GM18498 (cell line): ENCODE measurements around the gene S100A1.
A peak's percentile ranks its signal among the peaks of the same experiment; 100 is the strongest.
"Not testable (repeated sequence)": the region's sequence is repeated elsewhere in the genome, so short reads cannot be mapped to it uniquely, and the experiment has no call there.

Source experiments
- ATAC-seq: cut with Tn5 transposase; IDR thresholded peaks from one replicate; pipeline ENCODE4 v1.9.1; 2021; ENCODE audit warnings: mild to moderate bottlenecking, moderate library complexity; ENCODE audit not compliant: unreplicated experiment

The S100A1 gene

DNA sequence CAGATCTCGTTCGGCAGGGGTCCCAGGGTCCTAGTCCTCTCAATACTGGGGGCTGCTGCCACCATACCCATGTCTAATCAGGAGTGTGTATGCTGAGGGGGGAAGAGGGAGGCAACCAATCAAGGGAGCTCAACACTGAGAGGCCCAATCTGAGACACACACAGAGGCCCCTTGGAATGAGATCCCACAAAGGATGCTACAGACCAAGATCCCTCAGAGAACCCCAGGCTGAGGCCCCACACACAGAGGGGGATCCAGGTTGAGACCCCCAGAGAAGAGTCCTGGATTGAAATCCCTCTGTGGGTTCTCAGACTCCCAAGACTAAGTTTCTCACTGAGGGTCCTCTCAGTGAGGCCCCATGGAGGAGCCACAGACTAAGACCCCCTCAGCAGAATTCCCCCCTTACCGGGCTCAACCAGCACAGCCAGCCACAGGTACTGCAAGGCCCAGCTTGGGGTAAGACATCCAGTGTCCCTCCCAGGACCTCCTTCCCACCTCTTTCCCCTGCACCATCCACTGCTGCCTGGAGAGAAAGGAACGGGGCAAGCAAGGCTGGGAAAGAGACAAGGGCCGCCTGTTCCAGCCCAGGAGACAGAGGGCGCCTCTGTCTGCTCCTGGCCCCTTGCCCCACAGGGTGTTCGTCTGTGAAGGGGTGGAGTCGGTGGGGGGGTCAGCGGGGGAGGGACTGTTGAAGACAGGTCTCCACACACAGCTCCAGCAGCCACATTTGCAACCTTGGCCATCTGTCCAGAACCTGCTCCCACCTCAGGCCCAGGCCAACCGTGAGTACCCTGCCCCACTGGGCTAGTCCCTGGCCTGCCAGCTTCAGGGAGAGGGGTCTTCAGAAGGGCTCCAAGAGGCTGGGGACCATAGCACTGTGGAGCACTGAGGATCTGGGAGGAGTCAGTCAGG lies at the start of gene S100A1:
Gene S100A1 (plus strand): TSS at position 720 of the 912 bp plus-strand sequence. CDS start 2,088 bp downstream, outside the sequence.
- no peak for ATAC-seq

DNA sequence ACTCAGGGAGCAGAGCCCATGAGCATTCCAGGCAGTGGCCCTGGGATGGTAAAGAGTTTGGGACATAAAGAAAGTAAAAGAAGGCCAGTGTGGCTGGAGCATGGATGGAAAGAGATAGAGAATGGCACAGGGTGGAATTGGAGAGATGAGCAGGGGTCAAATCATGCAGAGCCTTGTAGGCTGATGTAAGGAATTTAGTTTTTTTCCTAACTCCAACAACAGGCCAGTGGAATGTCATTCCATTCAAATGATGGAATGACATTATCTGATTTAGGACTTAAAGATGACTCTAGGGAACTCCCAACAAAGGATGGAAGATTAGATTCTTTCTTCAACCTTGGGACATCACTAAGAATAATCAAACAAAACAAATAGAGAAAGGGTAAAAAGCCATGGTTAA lies 49.7 kb upstream of the S100A1 start:
- no peak for ATAC-seq

DNA sequence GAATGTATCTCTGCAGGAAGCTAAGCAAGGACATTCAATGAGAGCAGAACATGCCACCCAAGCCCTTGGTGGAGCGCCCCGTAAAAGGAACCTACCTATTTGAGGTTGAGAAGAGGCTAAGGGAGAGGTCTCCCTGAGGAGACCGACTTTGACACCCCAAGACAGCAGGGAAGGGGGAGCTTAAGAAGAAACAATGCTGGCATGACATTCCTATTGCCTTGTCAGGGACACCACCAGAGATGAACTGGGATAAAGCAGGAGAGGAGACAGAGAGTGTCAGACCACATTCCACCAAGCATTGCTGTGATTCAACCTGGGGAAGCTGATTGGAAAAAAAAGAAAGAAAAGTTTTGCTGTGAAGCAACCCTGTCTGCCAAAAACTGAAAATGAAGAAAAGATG lies 49.3 kb upstream of the S100A1 start:
- ATAC-seq, result no peak

DNA sequence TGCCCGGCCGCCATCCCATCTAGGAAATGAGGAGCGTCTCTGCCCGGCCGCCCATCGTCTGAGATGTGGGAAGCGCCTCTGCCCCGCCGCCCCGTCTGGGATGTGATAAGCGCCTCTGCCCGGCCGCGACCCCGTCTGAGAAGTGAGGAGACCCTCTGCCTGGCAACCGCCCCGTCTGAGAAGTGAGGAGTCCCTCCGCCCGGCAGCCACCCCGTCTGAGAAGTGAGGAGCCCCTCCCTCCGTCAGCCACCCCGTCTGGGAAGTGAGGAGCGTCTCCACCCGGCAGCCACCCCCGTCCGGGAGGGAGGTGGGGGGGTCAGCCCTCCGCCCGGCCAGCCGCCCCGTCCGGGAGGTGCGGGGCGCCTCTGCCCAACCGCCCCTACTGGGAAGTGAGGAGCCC lies 45.4 kb upstream of the S100A1 start:
- not testable (repeated sequence) for ATAC-seq

- not testable (repeated sequence) for ATAC-seq
Measured at GRCh38 chr1:153583514-153583913, 44.7 kb upstream of the S100A1 start.

GRCh38 chr1:153583976-153584375 lies 44.3 kb upstream of the S100A1 start:
- no peak for ATAC-seq

- ATAC-seq, result no peak
Measured at GRCh38 chr1:153585006-153585405, 43.2 kb upstream of the S100A1 start.

DNA sequence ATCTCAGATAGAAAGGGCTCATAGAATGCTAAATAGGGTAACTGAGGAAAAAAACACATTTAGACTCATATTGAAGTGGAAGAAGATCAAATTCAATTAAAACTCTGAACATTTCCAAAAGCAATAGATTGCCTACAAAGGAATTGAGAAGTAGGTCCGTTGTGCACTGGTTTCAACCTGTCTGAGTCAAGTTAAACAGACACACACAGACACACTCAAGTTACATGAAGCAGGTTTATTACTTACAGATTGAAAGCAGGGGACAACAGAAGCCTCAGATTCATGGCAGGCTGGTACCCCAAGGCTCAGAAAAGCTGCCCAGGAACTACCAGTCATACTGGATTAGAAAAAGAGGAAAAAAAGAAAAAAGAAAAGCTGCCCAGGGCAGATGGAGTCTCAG lies 41.9 kb upstream of the S100A1 start:
- ATAC-seq, result no peak

DNA sequence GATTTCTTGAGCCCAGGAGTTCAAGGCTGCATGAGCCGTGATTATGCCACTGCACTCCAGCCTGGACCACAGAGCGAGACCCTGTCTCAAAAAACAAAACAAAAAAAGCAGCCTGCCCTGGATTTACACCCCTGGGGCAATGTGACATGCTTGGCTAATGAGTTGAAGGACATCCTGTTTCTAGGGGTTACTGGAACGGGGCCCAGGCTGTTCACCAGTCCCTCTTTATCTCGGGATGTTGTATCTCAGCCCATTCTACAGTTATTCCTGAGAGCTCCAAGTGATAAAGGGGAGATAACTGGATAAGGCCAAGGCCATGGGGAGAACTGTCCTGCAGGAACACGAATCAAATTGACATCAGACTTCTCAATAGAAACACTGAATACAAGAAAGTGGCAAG lies 40.9 kb upstream of the S100A1 start:
- no peak for ATAC-seq

GRCh38 chr1:153588033-153588432 lies 40.2 kb upstream of the S100A1 start:
- not testable (repeated sequence) for ATAC-seq

- no peak for ATAC-seq
Measured at GRCh38 chr1:153588482-153588881, 39.8 kb upstream of the S100A1 start.

DNA sequence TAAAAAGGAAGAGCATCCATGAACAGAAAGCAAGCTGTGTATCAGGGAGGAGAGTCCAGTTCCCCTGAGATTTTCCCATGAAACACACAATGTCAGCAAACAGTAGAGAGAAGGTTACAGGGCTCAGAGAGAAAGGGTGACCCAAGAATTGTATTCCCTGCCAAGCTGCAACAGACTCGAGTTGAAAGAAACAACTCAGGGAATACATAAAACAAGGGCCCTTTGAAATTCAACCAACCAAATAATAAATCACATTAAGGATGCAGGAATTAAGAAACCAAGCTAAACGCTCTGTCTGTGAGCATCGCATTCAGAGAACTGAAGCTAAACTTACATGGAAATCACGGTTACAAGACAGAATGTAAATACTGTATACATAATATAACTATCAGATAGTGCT lies 35.5 kb upstream of the S100A1 start:
- no peak for ATAC-seq

DNA sequence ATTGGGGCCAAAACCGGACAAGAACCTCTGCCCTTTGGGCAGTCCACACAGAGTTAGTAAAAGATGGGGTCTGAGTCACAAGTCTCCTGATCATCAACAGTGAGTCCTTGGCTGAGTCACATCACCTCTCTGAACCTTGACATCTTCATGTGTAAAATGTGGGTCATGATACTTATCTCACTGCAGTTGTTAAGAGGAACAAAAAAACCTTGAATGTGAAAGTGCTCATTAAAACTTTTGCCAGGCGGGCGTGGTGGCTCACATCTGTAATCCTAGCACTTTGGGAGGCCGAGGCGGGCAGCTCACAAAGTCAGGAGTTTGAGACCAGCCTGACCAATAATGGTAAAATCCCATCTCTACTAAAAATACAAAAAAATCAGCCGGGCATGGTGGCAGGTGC lies 31.0 kb upstream of the S100A1 start:
- ATAC-seq, result no peak

GRCh38 chr1:153598309-153599172 lies 29.7 kb upstream of the S100A1 start:
- peak; percentile 98 for ATAC-seq

- ATAC-seq, result no peak
Measured at GRCh38 chr1:153599847-153600246, 28.4 kb upstream of the S100A1 start.

DNA sequence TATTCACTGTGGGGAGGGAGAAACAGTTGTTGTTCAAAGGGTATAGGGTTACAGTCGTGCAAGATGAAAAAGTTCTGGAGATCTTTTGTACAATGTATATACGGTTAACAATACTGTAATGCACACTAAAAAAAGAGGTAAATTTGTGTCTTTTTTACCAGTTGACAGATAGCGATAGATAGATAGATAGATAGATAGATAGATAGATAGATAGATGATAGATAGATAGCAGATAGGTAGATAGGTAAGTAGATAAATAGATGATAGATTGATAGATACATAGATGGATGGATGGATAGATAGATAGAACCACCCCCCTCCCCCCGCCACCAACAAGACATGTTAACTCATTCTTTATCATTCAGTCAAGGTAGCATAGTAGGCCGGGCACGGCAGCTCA lies 25.5 kb upstream of the S100A1 start:
- ATAC-seq, result no peak

DNA sequence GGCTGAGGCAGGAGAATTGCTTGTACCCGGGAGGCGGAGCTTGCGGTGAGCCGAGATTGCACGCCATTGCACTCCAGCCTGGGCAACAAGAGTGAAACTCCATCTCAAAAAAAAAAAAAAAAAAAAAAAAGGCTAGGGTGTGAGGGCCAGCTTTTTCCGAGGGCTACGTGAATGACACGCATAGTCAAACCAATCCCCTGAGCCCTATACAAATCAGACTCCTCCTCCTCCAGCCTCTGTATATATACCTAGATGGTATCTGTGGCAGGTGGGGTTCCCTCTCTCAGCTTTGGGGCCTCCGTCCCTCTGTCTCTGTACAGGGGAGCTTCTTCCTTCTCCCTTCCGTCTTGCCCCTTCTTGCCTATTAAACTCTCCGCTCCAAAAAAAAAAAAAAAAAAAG lies 22.0 kb upstream of the S100A1 start:
- no peak for ATAC-seq

- ATAC-seq, result no peak
Measured at GRCh38 chr1:153607381-153607780, 20.9 kb upstream of the S100A1 start.

GRCh38 chr1:153608089-153608682 lies 20.0 kb upstream of the S100A1 start:
- ATAC-seq, result no peak

DNA sequence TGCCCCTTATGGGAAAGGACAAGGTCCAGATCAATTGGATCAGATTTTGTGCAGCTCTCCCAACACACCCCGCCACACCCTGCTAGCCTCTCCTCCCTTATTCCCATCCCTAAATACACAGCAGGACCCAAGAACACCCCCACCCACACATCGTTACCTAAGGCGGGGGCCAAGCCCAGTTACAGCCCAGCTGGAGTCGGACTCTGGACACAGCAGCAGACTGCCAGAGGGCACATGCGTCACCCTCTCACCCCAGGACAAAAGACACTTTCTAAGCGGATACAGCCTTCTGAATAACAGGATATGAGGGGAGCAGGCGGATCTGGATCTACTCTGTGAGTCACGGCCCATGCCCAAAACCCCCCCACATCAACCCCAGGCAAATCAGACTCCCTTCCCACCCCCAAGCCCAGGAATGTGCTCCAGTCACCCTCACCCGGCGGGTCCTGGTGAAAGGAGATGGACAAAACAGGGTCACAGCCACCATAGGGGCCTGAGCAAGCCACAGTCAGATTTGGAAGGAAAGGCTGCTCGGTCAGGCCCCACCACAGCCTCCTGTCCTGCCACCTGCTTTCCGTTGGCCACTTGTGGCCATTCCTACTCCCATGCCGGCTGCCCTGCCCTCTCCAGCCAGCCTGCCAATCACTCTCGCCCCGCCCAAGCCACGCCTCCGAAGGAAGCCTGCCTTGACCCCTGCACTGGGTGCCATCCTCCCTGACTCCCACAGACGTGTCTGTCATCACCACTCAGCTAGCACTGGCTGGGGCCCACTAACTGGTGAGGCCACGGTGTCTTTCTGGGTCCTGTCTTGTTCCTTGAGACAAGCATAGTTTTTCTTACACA lies 19.3 kb upstream of the S100A1 start:
- ATAC-seq, result no peak

GRCh38 chr1:153609585-153609907 lies 18.7 kb upstream of the S100A1 start:
- no peak for ATAC-seq
